ENCODE results near the gene BEST1. TPM values are rescaled to one million over a fixed set of nuclear protein-coding genes. Genes with fewer than 3 reads are reported as not detected.

Gene BEST1
- total RNA-seq, 2 donors from 2014 or later: 0.58 to 0.77 TPM

GRCh38 chr11:61926235-61926634 is 23.9 kb upstream of the BEST1 start:
- Histone ChIP-seq H3K9ac (ENCODE audit: low read depth in 2 of 2, low read length in 2 of 2) (no peak overlapping the region), H3K4me1 (no peaks in the 10 kb centered on the region), H3K27me3 (no peaks in the 10 kb centered on the region), H3K4me3 (no peak overlapping the region), H3K9me3 (no peaks in the 10 kb centered on the region), H3K36me3 (no peaks in the 10 kb centered on the region), H3K27ac (no peak overlapping the region)
- intact Hi-C loops (cut with DNase I): no loop called here
- no peak for TF ChIP-seq CTCF (IDR thresholded peaks at IDR 0.05)
- no peak for DNase-seq

- no peaks in the 10 kb centered on the region for H3K27me3 ChIP-seq
- TF ChIP-seq CTCF (IDR thresholded peaks at IDR 0.05): no peak
- no peaks in the 10 kb centered on the region for H3K4me1 ChIP-seq
- no peak overlapping the region for H3K9ac ChIP-seq (ENCODE audit: low read depth in 2 of 2, low read length in 2 of 2)
- H3K9me3 ChIP-seq: no peaks in the 10 kb centered on the region
- no peak overlapping the region for H3K27ac ChIP-seq
- intact Hi-C loops (cut with DNase I): no loop called here
- no peak overlapping the region for H3K4me3 ChIP-seq
- DNase-seq: no peak
- H3K36me3 ChIP-seq: no peaks in the 10 kb centered on the region
These were observed 22.6 kb upstream of the BEST1 start for GRCh38 chr11:61927501-61927900.

GRCh38 chr11:61928606-61929005 is 21.5 kb upstream of the BEST1 start:
- no peak for DNase-seq
- H3K9me3 ChIP-seq: no peaks in the 10 kb centered on the region
- no peak overlapping the region for H3K4me3 ChIP-seq
- H3K4me1 ChIP-seq: no peaks in the 10 kb centered on the region
- H3K9ac ChIP-seq (ENCODE audit: low read depth in 2 of 2, low read length in 2 of 2): no peak overlapping the region
- intact Hi-C loops (cut with DNase I): no loop called here
- H3K27me3 ChIP-seq: no peaks in the 10 kb centered on the region
- TF ChIP-seq CTCF (IDR thresholded peaks at IDR 0.05): no peak
- no peaks in the 10 kb centered on the region for H3K36me3 ChIP-seq
- no peak overlapping the region for H3K27ac ChIP-seq

GRCh38 chr11:61930933-61931332 is 19.2 kb upstream of the BEST1 start:
- H3K4me1 ChIP-seq: no peaks in the 10 kb centered on the region

GRCh38 chr11:61935861-61936260 is 14.3 kb upstream of the BEST1 start:
- Histone ChIP-seq H3K4me1 (no peaks in the 10 kb centered on the region), H3K9me3 (no peaks in the 10 kb centered on the region), H3K9ac (ENCODE audit: low read depth in 2 of 2, low read length in 2 of 2) (no peak overlapping the region), H3K36me3 (no peaks in the 10 kb centered on the region), H3K27me3 (no peaks in the 10 kb centered on the region), H3K4me3 (no peak overlapping the region), H3K27ac (no peak overlapping the region)
- DNase-seq: no peak
- intact Hi-C loops (cut with DNase I): no loop called here
- TF ChIP-seq CTCF (IDR thresholded peaks at IDR 0.05): no peak

More at GRCh38 chr11:61930933-61931332, 19.2 kb upstream of the BEST1 start:
- intact Hi-C loops (cut with DNase I): no loop called here
- no peak for TF ChIP-seq CTCF (IDR thresholded peaks at IDR 0.05)
- Histone ChIP-seq H3K9ac (ENCODE audit: low read depth in 2 of 2, low read length in 2 of 2) (no peak overlapping the region), H3K36me3 (no peaks in the 10 kb centered on the region), H3K9me3 (no peaks in the 10 kb centered on the region), H3K27me3 (no peaks in the 10 kb centered on the region), H3K27ac (no peak overlapping the region), H3K4me3 (no peak overlapping the region)
- no peak for DNase-seq

GRCh38 chr11:61940466-61940865 is 9.7 kb upstream of the BEST1 start:
- DNase-seq: no peak
- H3K4me1 ChIP-seq: no peaks in the 10 kb centered on the region
- H3K9ac ChIP-seq (ENCODE audit: low read depth in 2 of 2, low read length in 2 of 2): no peak overlapping the region
- H3K27ac ChIP-seq: no peak overlapping the region
- H3K36me3 ChIP-seq: no peaks in the 10 kb centered on the region
- no peak overlapping the region for H3K4me3 ChIP-seq
- H3K9me3 ChIP-seq: no peaks in the 10 kb centered on the region
- no peaks in the 10 kb centered on the region for H3K27me3 ChIP-seq
- no peak for TF ChIP-seq CTCF (IDR thresholded peaks at IDR 0.05)
- intact Hi-C loops (cut with DNase I): no loop called here

Data from colonic mucosa (tissue), 4 donors.